PC-3 (cell line): ENCODE results near the gene ARSB. TPM values are rescaled to one million over a fixed set of nuclear protein-coding genes. Genes with fewer than 3 reads are reported as not detected.

ENCODE experiments used
- ATAC-seq: fragments of 200-7000 bp; cut with Tn5 transposase; 2 replicates; pipeline ENCODE4 v1.9.1; 2020; ENCODE audit warnings: mild to moderate bottlenecking, moderate library complexity
- BruUV-seq: library from RNA; stranded (reverse); fragments of 400-500 nt; replicated peaks from 2 replicates; lab custom pipeline; 2021; lab: Mats Ljungman, UMichigan
- CTCF ChIA-PET: fragments of 300-600 bp; sonication (Branson Sonifier 250); formaldehyde crosslinking; loops from one replicate; lab custom pipeline; 2022; ENCODE audit warnings: antibody characterized with exemption; lab: Charles Lee
- POLR2A ChIA-PET: fragments of 300-600 bp; sonication (Branson Sonifier 250); formaldehyde crosslinking; loops from one replicate; lab custom pipeline; 2022; ENCODE audit warnings: antibody characterized with exemption; ENCODE audit not compliant: unreplicated experiment; lab: Charles Lee
- DNase-seq: peaks from one replicate; pipeline ENCODE4 v3.0.0-alpha.2; 2015
- H2AFZ ChIP-seq: fragments of 300-600 bp; sonication (generic); 2 replicates; pipeline ENCODE4 v1.6.0; 2016; ENCODE audit warnings: antibody characterized with exemption, low read length
- H3F3A ChIP-seq: fragments of 300-600 bp; sonication (generic); one replicate; pipeline ENCODE4 v1.6.0; 2017; ENCODE audit warnings: antibody characterized with exemption, low read length, control low read depth, mild to moderate bottlenecking; ENCODE audit not compliant: unreplicated experiment
- H3K27ac ChIP-seq: fragments of 300-600 bp; sonication (generic); 2 replicates; pipeline ENCODE4 v1.5.1; 2016; ENCODE audit warnings: mild to moderate bottlenecking, low read length
- H3K27me3 ChIP-seq: fragments of 300-600 bp; sonication (generic); 2 replicates; pipeline ENCODE4 v1.6.1; 2016; ENCODE audit warnings: low read length, mixed read lengths
- H3K36me3 ChIP-seq: fragments of 300-600 bp; sonication (generic); 2 replicates; pipeline ENCODE4 v1.6.1; 2016; ENCODE audit warnings: low read depth, mixed run types, low read length, mixed read lengths
- H3K4me1 ChIP-seq: fragments of 300-600 bp; sonication (generic); 2 replicates; pipeline ENCODE4 v1.5.1; 2016; ENCODE audit warnings: low read length; ENCODE audit not compliant: insufficient read depth
- H3K4me2 ChIP-seq: fragments of 300-600 bp; sonication (generic); 2 replicates; pipeline ENCODE4 v1.6.0; 2016; ENCODE audit warnings: low read length
- H3K4me3 ChIP-seq: fragments of 300-600 bp; sonication (generic); 2 replicates; pipeline ENCODE4 v1.5.1; 2016; ENCODE audit warnings: mild to moderate bottlenecking, low read length, mixed read lengths
- H3K79me2 ChIP-seq: fragments of 300-600 bp; sonication (generic); 2 replicates; pipeline ENCODE4 v1.6.1; 2017; ENCODE audit warnings: low read length, mixed read lengths
- H3K9ac ChIP-seq: fragments of 300-600 bp; sonication (generic); 2 replicates; pipeline ENCODE4 v1.6.0; 2016; ENCODE audit warnings: mild to moderate bottlenecking, low read length
- H3K9me2 ChIP-seq: fragments of 300-600 bp; sonication (generic); replicated peaks from 2 replicates; pipeline ENCODE4 v1.6.1; 2016; ENCODE audit warnings: mixed run types, low read length, mixed read lengths
- H3K9me3 ChIP-seq: fragments of 300-600 bp; sonication (generic); 2 replicates; pipeline ENCODE4 v1.6.1; 2016; ENCODE audit warnings: low read length, mixed read lengths
- H4K20me1 ChIP-seq: fragments of 300-600 bp; sonication (generic); 2 replicates; pipeline ENCODE4 v1.6.1; 2016; ENCODE audit warnings: low read length, mixed read lengths
- EZH2 ChIP-seq: fragments of 300-600 bp; sonication (generic); IDR thresholded peaks from one replicate; pipeline ENCODE4 v1.6.1; 2017; ENCODE audit warnings: antibody characterized with exemption, mild to moderate bottlenecking, low read length; ENCODE audit not compliant: unreplicated experiment
- EZH2phosphoT487 ChIP-seq: fragments of 300-600 bp; sonication (generic); IDR thresholded peaks from 2 replicates; pipeline ENCODE4 v1.6.1; 2018; ENCODE audit warnings: mild to moderate bottlenecking, antibody characterized with exemption, low read length, borderline replicate concordance
- intact Hi-C: fragments of 100-400 bp; cut with micrococcal nuclease; formaldehyde crosslinking; loops from 2 replicates; pipeline ENCODE4 v1.9.0; 2023
- total RNA-seq: library from RNA; depleted of rRNA; stranded (reverse); fragments of >200 nt; gene quantifications from 2 replicates; pipeline ENCODE4 v1.2.3, GENCODE V29; 2014
- TF ChIP-seq, protein P1 (sequence below): fragments of 300-600 bp; sonication (generic); conservative IDR thresholded peaks from 2 replicates; pipeline ENCODE4 v1.5.1; 2017; ENCODE audit warnings: antibody characterized with exemption, low read depth, mild to moderate bottlenecking, low read length

ARSB gene
- total RNA-seq, 1 experiment from 2014 or later: 8.1 TPM

DNA sequence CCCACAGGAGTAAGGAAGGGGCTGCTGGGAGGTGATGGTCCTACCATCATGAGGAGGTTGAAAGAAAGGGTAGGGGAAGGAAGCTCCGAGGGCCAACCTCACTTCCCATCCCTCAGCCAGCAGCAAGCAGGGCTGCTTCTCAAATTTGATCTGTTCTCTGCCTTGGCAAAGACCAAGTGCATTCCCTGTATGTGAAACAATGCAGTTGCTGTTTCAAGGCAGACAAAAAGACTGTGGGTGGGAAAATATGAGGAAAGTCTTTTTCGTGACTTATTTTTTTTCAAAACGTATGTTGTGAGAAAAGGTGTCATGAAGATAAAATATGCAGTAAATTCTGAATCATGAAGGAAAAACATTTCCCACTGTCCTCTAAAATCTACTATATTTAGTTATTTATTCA lies 165.9 kb downstream of the ARSB start:
- Histone ChIP-seq H3K4me1 (no peaks in the 10 kb centered on the region; the same call in 1 of the 2 replicates), H4K20me1 (no peaks in the 10 kb centered on the region), H3K9me3 (no peaks in the 10 kb centered on the region), H3K36me3 (no peaks in the 10 kb centered on the region), H3K9me2 (no peaks in the 10 kb centered on the region), H3K27me3 (no peaks in the 10 kb centered on the region), H3K4me2 (no peak overlapping the region), H3K9ac (no peak overlapping the region), H3K79me2 (no peaks in the 10 kb centered on the region), H3K4me3 (no peak overlapping the region), H3F3A (no peaks in the 10 kb centered on the region), H3K27ac (no peak overlapping the region), H2AFZ (no peak overlapping the region)
- no peak for TF ChIP-seq EZH2
- no peak for TF ChIP-seq EZH2phosphoT487
- TF ChIP-seq, protein P1, sequence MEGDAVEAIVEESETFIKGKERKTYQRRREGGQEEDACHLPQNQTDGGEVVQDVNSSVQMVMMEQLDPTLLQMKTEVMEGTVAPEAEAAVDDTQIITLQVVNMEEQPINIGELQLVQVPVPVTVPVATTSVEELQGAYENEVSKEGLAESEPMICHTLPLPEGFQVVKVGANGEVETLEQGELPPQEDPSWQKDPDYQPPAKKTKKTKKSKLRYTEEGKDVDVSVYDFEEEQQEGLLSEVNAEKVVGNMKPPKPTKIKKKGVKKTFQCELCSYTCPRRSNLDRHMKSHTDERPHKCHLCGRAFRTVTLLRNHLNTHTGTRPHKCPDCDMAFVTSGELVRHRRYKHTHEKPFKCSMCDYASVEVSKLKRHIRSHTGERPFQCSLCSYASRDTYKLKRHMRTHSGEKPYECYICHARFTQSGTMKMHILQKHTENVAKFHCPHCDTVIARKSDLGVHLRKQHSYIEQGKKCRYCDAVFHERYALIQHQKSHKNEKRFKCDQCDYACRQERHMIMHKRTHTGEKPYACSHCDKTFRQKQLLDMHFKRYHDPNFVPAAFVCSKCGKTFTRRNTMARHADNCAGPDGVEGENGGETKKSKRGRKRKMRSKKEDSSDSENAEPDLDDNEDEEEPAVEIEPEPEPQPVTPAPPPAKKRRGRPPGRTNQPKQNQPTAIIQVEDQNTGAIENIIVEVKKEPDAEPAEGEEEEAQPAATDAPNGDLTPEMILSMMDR: no peak
- BruUV-seq: no TSS peak
- ATAC-seq (no peak), DNase-seq (no peak)
- ChIA-PET POLR2A (no interaction called here), CTCF (no interaction called here)
- intact Hi-C loops: loop anchor here (10.0 kb wide), 1 partner anchor 66 kb away; no protein-coding TSS in a partner anchor

DNA sequence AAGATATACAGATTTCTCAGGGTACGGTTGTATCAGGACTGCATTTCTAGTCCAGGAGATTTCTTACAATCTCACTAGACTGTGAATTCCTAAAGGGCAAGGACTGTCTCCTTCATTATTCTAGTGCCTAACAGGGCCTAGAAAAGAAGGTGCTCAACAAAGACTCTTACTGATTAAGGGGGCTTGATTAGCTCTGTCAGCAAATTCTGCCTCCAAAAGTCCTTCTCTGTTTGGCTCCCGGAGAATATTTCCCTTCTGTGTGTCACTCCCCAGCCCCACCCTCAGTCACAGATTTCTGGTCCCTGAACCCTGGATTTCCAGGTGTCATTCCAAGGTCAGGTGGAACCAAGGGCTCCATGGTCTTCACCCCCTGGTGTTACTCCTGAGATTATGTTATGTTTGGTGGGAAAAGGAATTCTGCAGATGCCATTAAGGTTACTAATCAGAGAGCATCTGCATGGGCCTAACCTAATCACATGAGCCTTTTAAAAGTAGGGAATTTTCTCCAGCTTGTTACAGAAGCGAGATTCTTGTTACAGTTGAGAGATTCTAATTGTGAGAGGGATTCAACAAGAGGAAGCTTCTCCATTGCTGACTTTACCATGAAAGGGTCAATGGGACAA lies 168.9 kb downstream of the ARSB start:
- Histone ChIP-seq H4K20me1 (no peaks in the 10 kb centered on the region), H3K4me1 (peaks cover 3% of the 10 kb centered on the region; the same call in 1 of the 2 replicates), H3F3A (no peaks in the 10 kb centered on the region), H3K27me3 (no peaks in the 10 kb centered on the region), H3K9ac (no peak overlapping the region), H3K79me2 (no peaks in the 10 kb centered on the region), H2AFZ (no peak overlapping the region), H3K4me2 (no peak overlapping the region), H3K9me2 (no peaks in the 10 kb centered on the region), H3K36me3 (no peaks in the 10 kb centered on the region), H3K4me3 (no peak overlapping the region), H3K27ac (no peak overlapping the region), H3K9me3 (no peaks in the 10 kb centered on the region)
- ChIA-PET POLR2A (interaction anchor here (0.6 kb wide), 1 partner anchor 1812 kb away, joined by 3 read pairs; no protein-coding TSS in a partner anchor), CTCF (no interaction called here)
- ATAC-seq: no peak
- no peak for DNase-seq
- intact Hi-C loops: loop anchor here (10.0 kb wide), 1 partner anchor 69 kb away; no protein-coding TSS in a partner anchor
- BruUV-seq: no TSS peak
- TF ChIP-seq, protein P1: no peak
- TF ChIP-seq EZH2phosphoT487 (no peak), EZH2 (no peak)

- Histone ChIP-seq H3K9ac (no peak overlapping the region), H3K27me3 (no peaks in the 10 kb centered on the region), H3F3A (no peaks in the 10 kb centered on the region), H3K79me2 (no peaks in the 10 kb centered on the region), H3K4me1 (peaks cover 3% of the 10 kb centered on the region; the same call in 1 of the 2 replicates), H3K4me2 (no peak overlapping the region), H2AFZ (no peak overlapping the region), H3K27ac (no peak overlapping the region), H4K20me1 (no peaks in the 10 kb centered on the region), H3K9me2 (no peaks in the 10 kb centered on the region), H3K9me3 (no peaks in the 10 kb centered on the region), H3K36me3 (no peaks in the 10 kb centered on the region), H3K4me3 (no peak overlapping the region)
- no peak for DNase-seq
- ChIA-PET CTCF (no interaction called here), POLR2A (no interaction called here)
- TF ChIP-seq EZH2 (no peak), EZH2phosphoT487 (no peak)
- TF ChIP-seq, protein P1: no peak
- peak; percentile 57 for ATAC-seq
- no TSS peak for BruUV-seq
- intact Hi-C loops: loop anchor here (10.0 kb wide), 1 partner anchor 71 kb away; no protein-coding TSS in a partner anchor
These were observed 171.1 kb downstream of the ARSB start for GRCh38 chr5:78813906-78814530.
